Transverse colon (tissue), 4 donors: ENCODE data around the gene ERICH2. TPM values are rescaled to one million over a fixed set of nuclear protein-coding genes. Genes with fewer than 3 reads are reported as not detected.

Experiments
- DNase-seq: peaks from one replicate; pipeline ENCODE4 v3.0.0-alpha.2; 2019
- H3K27ac ChIP-seq, 4 donors: fragments of 200-600 bp; sonication (generic); 2 replicates each; pipeline ENCODE4 v1.5.1; 2016 to 2018; ENCODE audit warnings: inconsistent platforms in 4 of 4
- H3K27me3 ChIP-seq: fragments of 200-600 bp; sonication (generic); 2 replicates; pipeline ENCODE4 v1.5.1; 2017; ENCODE audit warnings: inconsistent platforms
- H3K36me3 ChIP-seq, 4 donors: fragments of 200-600 bp; sonication (generic); 2 replicates each; pipeline ENCODE4 v1.5.1; 2017 to 2019; ENCODE audit warnings: inconsistent platforms in 4 of 4
- H3K4me1 ChIP-seq, 4 donors: fragments of 200-600 bp; sonication (generic); 2 replicates each; pipeline ENCODE4 v1.5.1; 2017 to 2020; ENCODE audit warnings: inconsistent platforms in 4 of 4
- H3K4me3 ChIP-seq, 4 donors: fragments of 200-600 bp; sonication (generic); 1 replicate in 1 of 4; 2 replicates in 3 of 4; pipeline versions ENCODE4 v1.5.1 to v1.6.1; 2017 to 2019; ENCODE audit warnings: inconsistent platforms in 4 of 4
- H3K9me3 ChIP-seq, 2 donors: fragments of 200-600 bp; sonication (generic); 2 replicates each; pipeline ENCODE4 v1.5.1; 2017 to 2019; ENCODE audit warnings: inconsistent platforms in 2 of 2
- CTCF ChIP-seq, 5 experiments: fragments of 200-600 bp in 3 of 5; fragments of 450-650 bp in 2 of 5; sonication (generic) in 3 of 5; IDR thresholded peaks; 1 replicate in 2 of 5; 2 replicates in 3 of 5; pipeline ENCODE4 v1.5.1; 2016 to 2017; ENCODE audit warnings: antibody characterized with exemption in 5 of 5, inconsistent platforms in 3 of 5, mild to moderate bottlenecking in 2 of 5, moderate library complexity in 1 of 5
- EP300 ChIP-seq: sonication (generic); formaldehyde crosslinking; IDR thresholded peaks from one replicate; pipeline ENCODE4 v1.6.1; 2017; ENCODE audit warnings: antibody characterized with exemption, low read depth
- POLR2A ChIP-seq: fragments of 450-650 bp; IDR thresholded peaks from one replicate; pipeline ENCODE4 v1.6.1; 2016; ENCODE audit warnings: antibody characterized with exemption, mild to moderate bottlenecking, moderate library complexity
- POLR2AphosphoS5 ChIP-seq, 3 donors: sonication (generic); formaldehyde crosslinking; IDR thresholded peaks; one replicate each; pipeline ENCODE4 v1.6.1; 2016; ENCODE audit warnings: antibody characterized with exemption in 3 of 3
- WGBS, 2 donors: methylation state at CpG; one replicate each; pipeline ENCODE4 v1.1.5; 2018; ENCODE audit warnings: low coverage in 1 of 2; 5-methylcytosine and 5-hydroxymethylcytosine counted together
- in situ Hi-C, 4 donors: fragments of 200-750 bp; cut with MboI; loops; one replicate each; pipeline versions ENCODE4 v1.15.0 to v1.15.1; 2017; ENCODE audit warnings: low sequenced_read_pairs in 3 of 4, low pct_ligation_motif_present in 1 of 4, low pct_unique_long_range_greater_than_20kb in 1 of 4
- intact Hi-C: fragments of 100-400 bp; cut with DNase I; formaldehyde crosslinking; loops from one replicate; pipeline ENCODE4 v1.15.1; 2023; ENCODE audit warnings: low total_unique reads
- total RNA-seq, 4 donors: library from RNA; depleted of rRNA; stranded (reverse); fragments of >200 nt; gene quantifications; one replicate each; pipeline ENCODE4 v1.1.0, GENCODE V29; 2016

ERICH2 gene
- total RNA-seq, 4 donors from 2014 or later: not detected

GRCh38 chr2:170782673-170783072 lies 12.5 kb downstream of the ERICH2 start:
- TF ChIP-seq POLR2A (no peak), EP300 (no peak), POLR2AphosphoS5 (IDR thresholded peaks at IDR 0.05) (no peak), CTCF (IDR thresholded peaks at IDR 0.05) (no peak)
- Histone ChIP-seq H3K4me1 (no peaks in the 10 kb centered on the region), H3K9me3 (no peaks in the 10 kb centered on the region), H3K27ac (no peak overlapping the region), H3K27me3 (peaks cover 14% of the 10 kb centered on the region), H3K4me3 (no peak overlapping the region), H3K36me3 (no peaks in the 10 kb centered on the region)
- intact Hi-C loops: no loop called here
- 80 to 85% methylated on average over 1 to 2 of the region's 2 CpGs for WGBS, 2 donors
- no peak for DNase-seq
- in situ Hi-C loops: no loop called here

GRCh38 chr2:170783549-170783948 lies 13.4 kb downstream of the ERICH2 start:
- Histone ChIP-seq H3K36me3 (no peaks in the 10 kb centered on the region), H3K4me1 (no peaks in the 10 kb centered on the region), H3K4me3 (no peak overlapping the region), H3K27ac (no peak overlapping the region), H3K27me3 (peaks cover 16% of the 10 kb centered on the region), H3K9me3 (no peaks in the 10 kb centered on the region)
- 94 to 100% methylated on average over 1 of the region's 1 CpG for WGBS, 2 donors
- intact Hi-C loops: no loop called here
- TF ChIP-seq CTCF (IDR thresholded peaks at IDR 0.05) (no peak), EP300 (no peak), POLR2A (no peak), POLR2AphosphoS5 (IDR thresholded peaks at IDR 0.05) (no peak)
- in situ Hi-C loops: no loop called here
- no peak for DNase-seq

- intact Hi-C loops: no loop called here
- in situ Hi-C loops: no loop called here
- Histone ChIP-seq H3K27ac (no peak overlapping the region), H3K9me3 (no peaks in the 10 kb centered on the region), H3K4me1 (no peaks in the 10 kb centered on the region), H3K27me3 (peaks cover 7% of the 10 kb centered on the region), H3K4me3 (no peak overlapping the region), H3K36me3 (no peaks in the 10 kb centered on the region)
- TF ChIP-seq POLR2AphosphoS5 (IDR thresholded peaks at IDR 0.05): no peak
- TF ChIP-seq CTCF (IDR thresholded peaks at IDR 0.05): no peak
- no peak for TF ChIP-seq POLR2A
- TF ChIP-seq EP300: no peak
- DNase-seq: no peak
These were observed 28.8 kb downstream of the ERICH2 start for GRCh38 chr2:170798996-170799395.

GRCh38 chr2:170806548-170806947 lies 36.4 kb downstream of the ERICH2 start:
- no peak for DNase-seq
- TF ChIP-seq POLR2A: no peak
- TF ChIP-seq POLR2AphosphoS5 (IDR thresholded peaks at IDR 0.05): no peak
- no peak for TF ChIP-seq EP300
- no peak for TF ChIP-seq CTCF (IDR thresholded peaks at IDR 0.05)
- intact Hi-C loops (no loop called here), in situ Hi-C loops (loop anchor here in 3 of 4 donors (25.0 kb wide), 2 partner anchors 94 to 394 kb away; partner anchors contain the start of gene SP5 (in 1 of the 3))
- H3K27me3 ChIP-seq: peaks cover 3% of the 10 kb centered on the region
- H3K36me3 ChIP-seq: no peaks in the 10 kb centered on the region
- H3K4me1 ChIP-seq: no peaks in the 10 kb centered on the region
- 93 to 100% methylated on average over 1 to 2 of the region's 2 CpGs for WGBS, 2 donors
- no peak overlapping the region for H3K27ac ChIP-seq
- H3K9me3 ChIP-seq: no peaks in the 10 kb centered on the region
- H3K4me3 ChIP-seq: no peak overlapping the region
